CD4-positive, alpha-beta T cell (primary cell): ENCODE data around the gene FAM171A2. TPM values are rescaled to one million over a fixed set of nuclear protein-coding genes. Genes with fewer than 3 reads are reported as not detected.

Experiments used
- ATAC-seq: fragments of 200-7000 bp; cut with Tn5 transposase; one replicate; pipeline ENCODE4 v1.10.0; 2022; ENCODE audit warnings: mild to moderate bottlenecking; ENCODE audit not compliant: poor library complexity
- CTCF ChIA-PET: fragments of 350-600 bp; sonication (Branson Sonifier 250); formaldehyde crosslinking; loops from one replicate; lab custom pipeline; 2021; ENCODE audit warnings: antibody characterized with exemption, inconsistent platforms; lab: Charles Lee
- POLR2A ChIA-PET: fragments of 350-600 bp; sonication (Branson Sonifier 250); formaldehyde crosslinking; loops from one replicate; lab custom pipeline; 2021; ENCODE audit warnings: antibody characterized with exemption, inconsistent platforms; lab: Charles Lee
- DNase-seq, 14 experiments: peaks; one replicate each; pipeline ENCODE4 v3.0.0-alpha.2; 2013 to 2020; ENCODE audit warnings: mixed read lengths in 2 of 14
- H3K27ac ChIP-seq, 2 donors: one replicate each; pipeline versions ENCODE4 v1.5.1 to v1.7.0; 2013; ENCODE audit warnings: low read length in 2 of 2, low read depth in 1 of 2, mild to moderate bottlenecking in 1 of 2
- H3K27me3 ChIP-seq, 2 experiments: 1 replicate in 1 of 2; 2 replicates in 1 of 2; pipeline versions ENCODE4 v1.6.1 to v1.7.0; 2013; ENCODE audit warnings: low read length in 2 of 2, control low read depth in 1 of 2, mild to moderate bottlenecking in 1 of 2, moderate library complexity in 1 of 2; ENCODE audit not compliant: insufficient read depth in 2 of 2, control insufficient read depth in 1 of 2
- H3K36me3 ChIP-seq: one replicate; pipeline ENCODE4 v1.6.1; 2013; ENCODE audit warnings: low read length, control low read depth; ENCODE audit not compliant: insufficient read depth
- H3K4me1 ChIP-seq: one replicate; pipeline ENCODE4 v1.6.1; 2013; ENCODE audit warnings: low read length, control low read depth; ENCODE audit not compliant: insufficient read depth
- H3K4me3 ChIP-seq: one replicate; pipeline ENCODE4 v1.5.1; 2013; ENCODE audit warnings: mild to moderate bottlenecking, low read length, moderate library complexity
- H3K9me3 ChIP-seq, 2 experiments: 1 replicate in 1 of 2; 2 replicates in 1 of 2; pipeline versions ENCODE4 v1.6.1 to v1.7.0; 2013; ENCODE audit warnings: low read length in 2 of 2, mild to moderate bottlenecking in 2 of 2, control low read depth in 1 of 2, moderate library complexity in 1 of 2; ENCODE audit not compliant: control insufficient read depth in 1 of 2, insufficient read depth in 1 of 2
- H3K27ac Mint-ChIP-seq: one replicate; pipeline ENCODE4 v1.8.0; 2020; ENCODE audit warnings: mixed read lengths
- H3K27me3 Mint-ChIP-seq: one replicate; pipeline ENCODE4 v1.8.0; 2021; ENCODE audit warnings: mixed read lengths
- H3K36me3 Mint-ChIP-seq: one replicate; pipeline ENCODE4 v1.8.0; 2021; ENCODE audit warnings: low read depth, mixed read lengths
- H3K4me1 Mint-ChIP-seq: one replicate; pipeline ENCODE4 v1.8.0; 2021; ENCODE audit warnings: low read depth, mixed read lengths
- H3K4me3 Mint-ChIP-seq: one replicate; pipeline ENCODE4 v1.8.0; 2020; ENCODE audit warnings: mild to moderate bottlenecking, mixed read lengths
- H3K9me3 Mint-ChIP-seq: one replicate; pipeline ENCODE4 v1.8.0; 2020; ENCODE audit warnings: mixed read lengths
- CTCF ChIP-seq: fragments of 200-600 bp; IDR thresholded peaks from one replicate; pipeline ENCODE4 v1.8.0; 2022; ENCODE audit warnings: antibody characterized with exemption, mild to moderate bottlenecking
- intact Hi-C, 2 experiments: fragments of 100-400 bp; cut with DNase I in 1 of 2; cut with micrococcal nuclease in 1 of 2; formaldehyde crosslinking; loops; one replicate each; pipeline versions ENCODE4 v1.15.1 to v1.9.0; 2023 to 2025; cut with DNase I, micrococcal nuclease
- total RNA-seq, 174 experiments: library from RNA in 2 of 174; stranded (reverse) in 2 of 174; gene quantifications; one replicate each; pipeline ENCODE4 v1.2.3 and lab custom pipeline; 2021 to 2026

FAM171A2 gene
- total RNA-seq, 2 experiments from 2014 or later = 0.08 to 0.19 TPM

- no peak for TF ChIP-seq CTCF
- CTCF ChIA-PET = interaction anchor here (0.9 kb wide), 1 partner anchor 104 kb away, joined by 4 read pairs; no protein-coding TSS in a partner anchor
- H3K27ac ChIP-seq = no peak overlapping the region
- Mint-ChIP-seq H3K4me3 (peak overlapping the region; percentile 60), H3K36me3 (peaks cover 10% of the 10 kb centered on the region), H3K27ac (no peak overlapping the region), H3K27me3 (peaks cover 60% of the 10 kb centered on the region), H3K9me3 (no peaks in the 10 kb centered on the region), H3K4me1 (peaks cover 26% of the 10 kb centered on the region)
- DNase-seq = no peak
- peak overlapping the region; percentile 43 for H3K4me3 ChIP-seq
- peaks cover 23% of the 10 kb centered on the region for H3K4me1 ChIP-seq
- H3K36me3 ChIP-seq = peaks cover 2% of the 10 kb centered on the region
- peaks cover 0 to 8% of the 10 kb centered on the region in 2 experiments for H3K9me3 ChIP-seq
- peaks cover 28 to 30% of the 10 kb centered on the region in 2 experiments for H3K27me3 ChIP-seq
- intact Hi-C loops = no loop called here
- POLR2A ChIA-PET = interaction anchor here (1.4 to 2.2 kb wide), 2 partner anchors 13 to 93 kb away, joined by 5 to 9 read pairs; no protein-coding TSS in a partner anchor
- ATAC-seq = no peak
Observed at GRCh38 chr17:44314524-44314868, 49.2 kb downstream of the FAM171A2 start.

DNA sequence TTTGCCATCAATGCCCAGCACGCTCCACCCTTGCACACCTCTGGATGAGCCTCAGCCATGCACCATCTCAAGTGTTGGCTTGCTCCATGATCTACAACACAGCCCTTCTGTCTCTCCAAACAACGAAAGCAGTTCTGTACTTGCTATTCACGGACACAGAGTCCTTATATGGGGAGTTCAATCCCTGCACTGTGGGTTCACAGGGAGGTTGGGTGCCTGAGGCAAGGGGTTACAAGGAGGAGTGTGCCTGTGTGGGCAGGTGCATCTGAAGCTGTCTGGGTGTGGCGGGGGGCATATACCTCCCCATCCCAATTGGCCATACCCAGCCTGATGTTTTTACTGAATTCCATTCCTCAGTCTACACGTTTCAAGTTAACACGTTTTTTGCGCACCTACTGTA lies 49.6 kb downstream of the FAM171A2 start:
- ChIA-PET CTCF (no interaction called here), POLR2A (interaction anchor here (2.2 kb wide), 1 partner anchor 13 kb away, joined by 9 read pairs; no protein-coding TSS in a partner anchor)
- Mint-ChIP-seq H3K27ac (no peak overlapping the region), H3K9me3 (no peaks in the 10 kb centered on the region), H3K36me3 (peaks cover 6% of the 10 kb centered on the region), H3K4me1 (peaks cover 29% of the 10 kb centered on the region), H3K27me3 (peaks cover 60% of the 10 kb centered on the region), H3K4me3 (peak overlapping the region; percentile 60)
- Histone ChIP-seq H3K4me1 (peaks cover 28% of the 10 kb centered on the region), H3K27me3 (peaks cover 32 to 34% of the 10 kb centered on the region in 2 experiments), H3K36me3 (no peaks in the 10 kb centered on the region), H3K9me3 (peaks cover 0 to 8% of the 10 kb centered on the region in 2 experiments), H3K27ac (no peak overlapping the region), H3K4me3 (no peak overlapping the region)
- DNase-seq (no peak), ATAC-seq (no peak)
- TF ChIP-seq CTCF = no peak
- intact Hi-C loops = no loop called here

- no peak overlapping the region for H3K27ac Mint-ChIP-seq
- H3K4me3 Mint-ChIP-seq = no peak overlapping the region
- POLR2A ChIA-PET = interaction anchor here (0.7 kb wide), 1 partner anchor 46 kb away, joined by 3 read pairs; no protein-coding TSS in a partner anchor
Observed at GRCh38 chr17:44312396-44313104, 51.1 kb downstream of the FAM171A2 start.

More at GRCh38 chr17:44312396-44313104, 51.1 kb downstream of the FAM171A2 start:
- H3K4me1 ChIP-seq = peaks cover 42% of the 10 kb centered on the region
- Mint-ChIP-seq H3K9me3 (no peaks in the 10 kb centered on the region), H3K27me3 (peaks cover 63% of the 10 kb centered on the region), H3K4me1 (peaks cover 32% of the 10 kb centered on the region), H3K36me3 (peaks cover 1% of the 10 kb centered on the region)
- TF ChIP-seq CTCF = no peak
- H3K36me3 ChIP-seq = no peaks in the 10 kb centered on the region
- DNase-seq = no peak
- ATAC-seq = no peak
- H3K27ac ChIP-seq = no peak overlapping the region
- intact Hi-C loops = no loop called here
- H3K4me3 ChIP-seq = no peak overlapping the region
- peaks cover 0 to 12% of the 10 kb centered on the region in 2 experiments for H3K9me3 ChIP-seq
- CTCF ChIA-PET = no interaction called here
- peaks cover 38 to 39% of the 10 kb centered on the region in 2 experiments for H3K27me3 ChIP-seq
